HCT116 (cell line): ENCODE measurements around the gene EPHA3. TPM values are rescaled to one million over a fixed set of nuclear protein-coding genes. Genes with fewer than 3 reads are reported as not detected.

Experiments used
- ATAC-seq: fragments of 200-7000 bp; cut with Tn5 transposase; 2 replicates; pipeline ENCODE4 v1.9.1; 2020; ENCODE audit warnings: mild to moderate bottlenecking, moderate library complexity
- BruUV-seq: library from RNA; stranded (reverse); fragments of 400-500 nt; replicated peaks from 2 replicates; lab custom pipeline; 2021; lab: Mats Ljungman, UMichigan
- CTCF ChIA-PET: fragments of 300-600 bp; sonication (Branson Sonifier 250); formaldehyde crosslinking; loops from one replicate; lab custom pipeline; 2021; ENCODE audit warnings: antibody characterized with exemption; lab: Charles Lee
- POLR2A ChIA-PET: fragments of 300-600, 350-600 bp; sonication (Branson Sonifier 250); formaldehyde crosslinking; loops from one replicate; lab custom pipeline; 2021; ENCODE audit warnings: antibody characterized with exemption; lab: Charles Lee
- RAD21 ChIA-PET, 2 experiments: fragments of 300-600 bp; sonication (Branson Sonifier 250); formaldehyde crosslinking; loops; one replicate each; lab custom pipeline; 2023; ENCODE audit warnings: low total read pairs in 2 of 2; ENCODE audit not compliant: uncharacterized antibody in 2 of 2, unreplicated experiment in 2 of 2, low non-redundant PET in 1 of 2; lab: Charles Lee
- DNase-seq: peaks from one replicate; pipeline ENCODE4 v3.0.0-alpha.2; 2010; ENCODE audit warnings: low read depth, low spot score
- H2AFZ ChIP-seq: fragments of 200-600 bp; shearing (Covaris generic), sonication (generic); 2 replicates; pipeline ENCODE4 v1.6.1; 2017; ENCODE audit warnings: low read depth, mixed run types, mixed read lengths, antibody characterized with exemption, low read length; ENCODE audit not compliant: poor library complexity, severe bottlenecking
- H3K27ac ChIP-seq: 2 replicates; pipeline ENCODE4 v1.5.1; 2012; ENCODE audit warnings: low read depth, low read length
- H3K27me3 ChIP-seq: fragments of 200-600 bp; sonication (generic); 2 replicates; pipeline ENCODE4 v1.6.1; 2016; ENCODE audit warnings: mixed run types, low read length, mixed read lengths; ENCODE audit not compliant: insufficient read depth
- H3K36me3 ChIP-seq, 2 experiments: fragments of 200-500 bp in 1 of 2; fragments of 200-600 bp in 1 of 2; sonication (Bioruptor generic) in 1 of 2; sonication (generic) in 1 of 2; 2 replicates each; pipeline versions ENCODE4 v1.5.1 to v1.6.1; 2014 to 2016; ENCODE audit warnings: low read length in 2 of 2, inconsistent platforms in 1 of 2, mixed read lengths in 1 of 2, mixed run types in 1 of 2; ENCODE audit not compliant: insufficient read depth in 2 of 2, control insufficient read depth in 1 of 2
- H3K4me1 ChIP-seq, 2 experiments: fragments of 200-600 bp in 1 of 2; sonication (generic) in 1 of 2; 2 replicates each; pipeline versions ENCODE4 v1.5.1 to v1.6.1; 2012 to 2017; ENCODE audit warnings: low read length in 2 of 2, inconsistent platforms in 1 of 2, mild to moderate bottlenecking in 1 of 2, mixed read lengths in 1 of 2, mixed run types in 1 of 2, moderate library complexity in 1 of 2; ENCODE audit not compliant: insufficient read depth in 2 of 2, control insufficient read depth in 1 of 2
- H3K4me2 ChIP-seq: fragments of 200-600 bp; sonication (generic); 2 replicates; pipeline ENCODE4 v1.6.1; 2017; ENCODE audit warnings: mixed run types, low read length, mixed read lengths
- H3K4me3 ChIP-seq, 2 experiments: fragments of 200-600 bp in 1 of 2; sonication (generic) in 1 of 2; replicated peaks in 1 of 2; 2 replicates each; pipeline ENCODE4 v1.5.1; 2011 to 2016; ENCODE audit warnings: low read length in 2 of 2, control low read depth in 1 of 2, low read depth in 1 of 2, mild to moderate bottlenecking in 1 of 2, mixed read lengths in 1 of 2, mixed run types in 1 of 2
- H3K79me2 ChIP-seq: fragments of 200-600 bp; sonication (generic); 2 replicates; pipeline ENCODE4 v1.6.1; 2017; ENCODE audit warnings: mild to moderate bottlenecking, mixed run types, low read length, moderate library complexity, mixed read lengths; ENCODE audit not compliant: insufficient read depth
- H3K9ac ChIP-seq: fragments of 200-600 bp; sonication (generic); 2 replicates; pipeline ENCODE4 v1.6.1; 2016; ENCODE audit warnings: low read length, mixed read lengths
- H3K9me2 ChIP-seq: fragments of 200-600 bp; sonication (generic), shearing (Covaris generic); 2 replicates; pipeline ENCODE4 v1.6.1; 2017; ENCODE audit warnings: mixed run types, mild to moderate bottlenecking, moderate library complexity; ENCODE audit not compliant: insufficient read depth
- H3K9me3 ChIP-seq, 2 experiments: fragments of 200-500 bp in 1 of 2; fragments of 200-600 bp in 1 of 2; sonication (Bioruptor generic) in 1 of 2; sonication (generic) in 1 of 2; 2 replicates each; pipeline ENCODE4 v1.6.1; 2014 to 2017; ENCODE audit warnings: low read length in 2 of 2, mixed read lengths in 2 of 2, inconsistent platforms in 1 of 2, low read depth in 1 of 2, mild to moderate bottlenecking in 1 of 2, mixed run types in 1 of 2, moderate library complexity in 1 of 2; ENCODE audit not compliant: control insufficient read depth in 1 of 2, insufficient read depth in 1 of 2
- H4K20me1 ChIP-seq: fragments of 200-600 bp; sonication (generic), shearing (Covaris generic); 2 replicates; pipeline ENCODE4 v1.6.1; 2017; ENCODE audit warnings: mixed run types, mild to moderate bottlenecking, moderate library complexity; ENCODE audit not compliant: insufficient read depth
- CBX3 ChIP-seq: IDR thresholded peaks from 2 replicates; pipeline ENCODE4 v1.6.1; 2012; ENCODE audit warnings: low read depth
- EZH2 ChIP-seq: fragments of 200-600 bp; sonication (generic); IDR thresholded peaks from 2 replicates; pipeline ENCODE4 v1.6.1; 2017; ENCODE audit warnings: antibody characterized with exemption, mixed run types
- JUND ChIP-seq: IDR thresholded peaks from 2 replicates; pipeline ENCODE4 v1.6.1; 2012
- POLR2AphosphoS5 ChIP-seq: IDR thresholded peaks from 2 replicates; pipeline ENCODE4 v1.6.1; 2011; ENCODE audit warnings: mild to moderate bottlenecking, low read depth, low read length, moderate library complexity
- RAD21 ChIP-seq: IDR thresholded peaks from 2 replicates; pipeline ENCODE4 v1.6.1; 2012; ENCODE audit warnings: low read depth, mild to moderate bottlenecking
- SIN3A ChIP-seq: IDR thresholded peaks from 2 replicates; pipeline ENCODE4 v1.6.1; 2012; ENCODE audit warnings: low read depth
- SP1 ChIP-seq: IDR thresholded peaks from 2 replicates; pipeline ENCODE4 v1.6.1; 2012; ENCODE audit warnings: low read depth
- SRF ChIP-seq: IDR thresholded peaks from 2 replicates; pipeline ENCODE4 v1.6.1; 2012; ENCODE audit warnings: low read depth
- ZNF274 ChIP-seq: fragments of 200-500 bp; sonication (Bioruptor generic); IDR thresholded peaks from 2 replicates; pipeline ENCODE4 v1.6.1; 2014; ENCODE audit warnings: mild to moderate bottlenecking, low read depth, low read length, inconsistent platforms
- intact Hi-C: fragments of 100-400 bp; cut with micrococcal nuclease; formaldehyde crosslinking; loops from 2 replicates; pipeline ENCODE4 v1.10.0; 2022
- total RNA-seq: library from RNA; stranded (reverse); gene quantifications from one replicate; pipeline ENCODE4 v1.2.1, GENCODE V29; 2021; ENCODE audit not compliant: unreplicated experiment
- TF ChIP-seq, protein P1 (sequence below): IDR thresholded peaks from 2 replicates; pipeline ENCODE4 v1.6.1; 2012
- TF ChIP-seq, protein P2 (sequence below): IDR thresholded peaks from 2 replicates; pipeline ENCODE4 v1.6.1; 2012

Gene EPHA3
- total RNA-seq, 1 experiment from 2014 or later: not detected

DNA sequence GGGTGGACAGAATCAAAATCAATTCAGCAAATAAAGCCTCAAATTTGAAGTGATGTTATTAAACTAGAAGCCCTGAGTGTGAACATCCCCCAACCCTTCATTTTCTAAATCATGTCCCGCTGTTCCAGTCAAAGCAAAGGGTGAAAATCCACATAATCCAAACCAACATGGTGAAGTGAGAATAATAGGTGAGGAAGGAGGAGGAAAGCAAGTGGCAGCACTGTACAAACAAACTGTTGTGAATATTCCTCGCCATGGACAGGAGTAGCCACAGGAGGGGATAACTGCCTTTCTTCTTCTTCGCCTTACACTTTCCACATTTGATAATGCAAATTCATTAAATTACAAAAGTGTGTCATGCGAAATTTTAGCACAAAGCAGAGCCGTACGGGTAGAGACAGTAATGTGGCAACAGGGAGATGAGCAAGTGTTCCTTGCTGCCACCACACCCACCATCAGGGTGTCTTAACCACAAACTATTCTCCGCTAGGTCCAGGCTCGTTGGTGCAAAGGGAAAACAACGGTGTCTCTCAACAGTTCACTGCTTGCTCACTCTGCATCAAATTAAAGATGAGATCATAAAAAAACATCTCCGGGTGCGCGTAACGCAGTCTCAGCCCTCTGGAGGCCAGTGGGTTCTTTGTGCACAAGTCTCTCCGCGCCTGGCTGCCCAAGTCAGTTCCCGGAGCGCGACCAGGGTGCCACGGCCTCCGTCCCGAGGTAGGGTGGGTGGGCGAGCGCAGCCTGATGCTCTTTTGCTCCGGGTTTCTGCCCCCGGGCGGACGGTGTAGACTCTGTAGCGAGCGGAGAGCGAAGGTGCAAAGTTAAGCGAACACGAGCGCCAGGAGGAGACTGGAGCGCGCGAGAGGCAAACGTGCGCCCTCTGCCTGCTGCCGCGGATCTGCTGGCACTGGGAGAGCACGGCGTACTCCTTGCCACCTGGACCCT, 6.7 kb downstream of the EPHA3 start:
- ChIA-PET CTCF (no interaction called here), RAD21 (no interaction called here), POLR2A (no interaction called here)
- TF ChIP-seq, protein P1, sequence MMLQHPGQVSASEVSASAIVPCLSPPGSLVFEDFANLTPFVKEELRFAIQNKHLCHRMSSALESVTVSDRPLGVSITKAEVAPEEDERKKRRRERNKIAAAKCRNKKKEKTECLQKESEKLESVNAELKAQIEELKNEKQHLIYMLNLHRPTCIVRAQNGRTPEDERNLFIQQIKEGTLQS: no peak
- TF ChIP-seq CBX3 (no peak), SRF (no peak), JUND (no peak), EZH2 (no peak), SP1 (no peak), POLR2AphosphoS5 (no peak), ZNF274 (no peak), RAD21 (no peak), SIN3A (no peak)
- TF ChIP-seq, protein P2, sequence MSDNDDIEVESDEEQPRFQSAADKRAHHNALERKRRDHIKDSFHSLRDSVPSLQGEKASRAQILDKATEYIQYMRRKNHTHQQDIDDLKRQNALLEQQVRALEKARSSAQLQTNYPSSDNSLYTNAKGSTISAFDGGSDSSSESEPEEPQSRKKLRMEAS: no peak
- Histone ChIP-seq H3K9me2 (no peaks in the 10 kb centered on the region), H4K20me1 (no peaks in the 10 kb centered on the region), H3K4me3 (no peak overlapping the region), H3K4me1 (no peaks in the 10 kb centered on the region), H3K27ac (no peak overlapping the region), H3K79me2 (no peaks in the 10 kb centered on the region), H3K36me3 (no peaks in the 10 kb centered on the region), H3K27me3 (no peaks in the 10 kb centered on the region), H3K9ac (no peak overlapping the region), H3K9me3 (peaks cover 7 to 21% of the 10 kb centered on the region in 2 experiments; a peak in 2 of 4 replicates), H3K4me2 (no peak overlapping the region), H2AFZ (no peak overlapping the region)
- DNase-seq: no peak
- ATAC-seq: no peak
- no TSS peak for BruUV-seq
- intact Hi-C loops: no loop called here
